Mesothelial cell of epicardium (in vitro differentiated cells): ENCODE data around the gene MYOZ3. TPM values are rescaled to one million over a fixed set of nuclear protein-coding genes. Genes with fewer than 3 reads are reported as not detected.

ENCODE experiments used
- DNase-seq, 2 experiments: peaks; one replicate each; pipeline ENCODE4 v3.0.0; 2021; ENCODE audit warnings: low spot score in 2 of 2; ENCODE audit not compliant: unreplicated experiment in 2 of 2
- H3K27ac Mint-ChIP-seq: 2 replicates; pipeline ENCODE4 v1.8.0; 2021; ENCODE audit warnings: mixed read lengths
- H3K27me3 Mint-ChIP-seq: 2 replicates; pipeline ENCODE4 v1.8.0; 2021; ENCODE audit warnings: low read depth, mixed read lengths
- H3K36me3 Mint-ChIP-seq: 2 replicates; pipeline ENCODE4 v1.8.0; 2021; ENCODE audit warnings: mixed read lengths
- H3K4me1 Mint-ChIP-seq: 2 replicates; pipeline ENCODE4 v1.8.0; 2021; ENCODE audit warnings: mixed read lengths
- H3K4me3 Mint-ChIP-seq: 2 replicates; pipeline ENCODE4 v1.8.0; 2021; ENCODE audit warnings: mild to moderate bottlenecking, moderate library complexity, mixed read lengths
- H3K9me3 Mint-ChIP-seq: 2 replicates; pipeline ENCODE4 v1.8.0; 2021; ENCODE audit warnings: mixed read lengths
- CTCF ChIP-seq: fragments of 200-600 bp; sonication (generic); IDR thresholded peaks from one replicate; pipeline ENCODE4 v1.5.0; 2021; ENCODE audit warnings: antibody characterized with exemption; ENCODE audit not compliant: unreplicated experiment
- total RNA-seq: library from RNA; stranded (reverse); gene quantifications from 3 replicates; pipeline ENCODE4 v1.2.1, GENCODE V29; 2021

Gene MYOZ3
- total RNA-seq, 1 donor from 2014 or later = 8.5 TPM

- H3K36me3 Mint-ChIP-seq = no peaks in the 10 kb centered on the region
- peak overlapping the region; percentile 83 for H3K27ac Mint-ChIP-seq
- H3K9me3 Mint-ChIP-seq = no peaks in the 10 kb centered on the region
- DNase-seq = no peak
- H3K4me1 Mint-ChIP-seq = peaks cover 60% of the 10 kb centered on the region
- no peaks in the 10 kb centered on the region for H3K27me3 Mint-ChIP-seq
- no peak overlapping the region for H3K4me3 Mint-ChIP-seq
- TF ChIP-seq CTCF = no peak
These were observed 45.8 kb upstream of the MYOZ3 start for GRCh38 chr5:150615141-150615699.

- no peak for TF ChIP-seq CTCF
- H3K4me3 Mint-ChIP-seq = no peak overlapping the region
- no peaks in the 10 kb centered on the region for H3K36me3 Mint-ChIP-seq
- peaks cover 60% of the 10 kb centered on the region for H3K4me1 Mint-ChIP-seq
- H3K27me3 Mint-ChIP-seq = no peaks in the 10 kb centered on the region
- no peak for DNase-seq
- no peaks in the 10 kb centered on the region for H3K9me3 Mint-ChIP-seq
- peak overlapping the region; percentile 47 for H3K27ac Mint-ChIP-seq
These were observed 45.0 kb upstream of the MYOZ3 start for GRCh38 chr5:150616024-150616470.

GRCh38 chr5:150616506-150616905 is 44.5 kb upstream of the MYOZ3 start:
- Mint-ChIP-seq H3K27me3 (no peaks in the 10 kb centered on the region), H3K4me1 (peaks cover 60% of the 10 kb centered on the region), H3K27ac (peak overlapping the region; percentile 47), H3K9me3 (no peaks in the 10 kb centered on the region), H3K4me3 (no peak overlapping the region), H3K36me3 (no peaks in the 10 kb centered on the region)
- DNase-seq = no peak
- no peak for TF ChIP-seq CTCF

- no peak for DNase-seq
- peaks cover 58% of the 10 kb centered on the region for H3K4me1 Mint-ChIP-seq
- H3K4me3 Mint-ChIP-seq = no peak overlapping the region
- H3K36me3 Mint-ChIP-seq = no peaks in the 10 kb centered on the region
- peak overlapping the region; percentile 68 for H3K27ac Mint-ChIP-seq
- H3K27me3 Mint-ChIP-seq = no peaks in the 10 kb centered on the region
- TF ChIP-seq CTCF = no peak
- H3K9me3 Mint-ChIP-seq = no peaks in the 10 kb centered on the region
These were observed 42.9 kb upstream of the MYOZ3 start for GRCh38 chr5:150618163-150618562.

- no peak for TF ChIP-seq CTCF
- no peak overlapping the region for H3K4me3 Mint-ChIP-seq
- H3K4me1 Mint-ChIP-seq = peaks cover 55% of the 10 kb centered on the region
- peak overlapping the region; percentile 39 for H3K27ac Mint-ChIP-seq
- no peak for DNase-seq
- no peaks in the 10 kb centered on the region for H3K9me3 Mint-ChIP-seq
- H3K36me3 Mint-ChIP-seq = no peaks in the 10 kb centered on the region
- no peaks in the 10 kb centered on the region for H3K27me3 Mint-ChIP-seq
These were observed 42.3 kb upstream of the MYOZ3 start for GRCh38 chr5:150618588-150619281.
